Upper lobe of left lung (tissue), 4 donors: ENCODE measurements around the gene ODAD3.

ENCODE experiments used
- CTCF ChIP-seq, 6 experiments: fragments of 450-650 bp in 4 of 6; fragments of 200-600 bp in 2 of 6; sonication (generic) in 2 of 6; IDR thresholded peaks; one replicate each; pipeline ENCODE4 v1.5.1; 2016 to 2019; ENCODE audit warnings: antibody characterized with exemption in 6 of 6
- EP300 ChIP-seq, 4 donors: sonication (generic); formaldehyde crosslinking; IDR thresholded peaks; one replicate each; pipeline ENCODE4 v1.5.1; 2017; ENCODE audit warnings: antibody characterized with exemption in 4 of 4, control low read depth in 2 of 4
- POLR2A ChIP-seq, 4 donors: fragments of 450-650 bp; IDR thresholded peaks; one replicate each; pipeline ENCODE4 v1.5.1; 2016 to 2017; ENCODE audit warnings: antibody characterized with exemption in 4 of 4, mild to moderate bottlenecking in 2 of 4
- POLR2AphosphoS5 ChIP-seq, 2 donors: sonication (generic); formaldehyde crosslinking; IDR thresholded peaks; one replicate each; pipeline ENCODE4 v1.5.1; 2017; ENCODE audit warnings: antibody characterized with exemption in 2 of 2

GRCh38 chr19:11434703-11435056 lies 241 bp downstream of the ODAD3 start:
- no peak for TF ChIP-seq POLR2AphosphoS5 (IDR thresholded peaks at IDR 0.05)
- no peak for TF ChIP-seq CTCF (IDR thresholded peaks at IDR 0.05)
- no peak for TF ChIP-seq EP300 (IDR thresholded peaks at IDR 0.05)
- TF ChIP-seq POLR2A (IDR thresholded peaks at IDR 0.05), result no peak
